NCI-H2196 (cell line): Measurements from ENCODE around the gene ARHGAP1.

Experiments used
- DNase-seq: peaks from one replicate; lab custom pipeline; 2025; ENCODE audit not compliant: unreplicated experiment; lab: John Stamatoyannopoulos, UW

Gene ARHGAP1

GRCh38 chr11:46700241-46701077 is at the start of gene ARHGAP1, which contains the start of gene ZNF408:
TSS of gene ARHGAP1 (minus strand) at chr11:46700619. CDS start at chr11:46696107, 4,512 bp downstream.
TSS of gene ZNF408 (plus strand) at chr11:46701031. CDS start at chr11:46701048, 17 bp downstream.
- peak; percentile 99 for DNase-seq

- DNase-seq = no peak
Observed at GRCh38 chr11:46747150-46747549, 46.7 kb upstream of the ARHGAP1 start.

- DNase-seq = no peak
Observed at GRCh38 chr11:46745995-46746394, 45.6 kb upstream of the ARHGAP1 start.

- DNase-seq = no peak
Observed at GRCh38 chr11:46745328-46745727, 44.9 kb upstream of the ARHGAP1 start.

- no peak for DNase-seq
Observed at GRCh38 chr11:46743693-46744339, 43.4 kb upstream of the ARHGAP1 start.

GRCh38 chr11:46743043-46743442 is 42.6 kb upstream of the ARHGAP1 start:
- DNase-seq = no peak

GRCh38 chr11:46741600-46742484 is 41.4 kb upstream of the ARHGAP1 start:
- DNase-seq = no peak

- no peak for DNase-seq
Observed at GRCh38 chr11:46738887-46739286, 38.5 kb upstream of the ARHGAP1 start.

GRCh38 chr11:46737699-46738098 is 37.3 kb upstream of the ARHGAP1 start:
- DNase-seq = no peak

- DNase-seq = no peak
Observed at GRCh38 chr11:46736615-46737014, 36.2 kb upstream of the ARHGAP1 start.

- no peak for DNase-seq
Observed at GRCh38 chr11:46736146-46736545, 35.7 kb upstream of the ARHGAP1 start.

- no peak for DNase-seq
Observed at GRCh38 chr11:46733234-46733633, 32.8 kb upstream of the ARHGAP1 start.

- no peak for DNase-seq
Observed at GRCh38 chr11:46731545-46731944, 31.1 kb upstream of the ARHGAP1 start.

GRCh38 chr11:46729110-46730027 is 28.9 kb upstream of the ARHGAP1 start:
- DNase-seq = no peak

- DNase-seq = no peak
Observed at GRCh38 chr11:46728659-46729040, 28.2 kb upstream of the ARHGAP1 start.

GRCh38 chr11:46727952-46728658 is 27.7 kb upstream of the ARHGAP1 start:
- no peak for DNase-seq

GRCh38 chr11:46726206-46726862 is 25.9 kb upstream of the ARHGAP1 start:
- DNase-seq = no peak

- DNase-seq = no peak
Observed at GRCh38 chr11:46725338-46726205, 25.2 kb upstream of the ARHGAP1 start.
